RWPE2 (cell line): Measurements from ENCODE around the gene CNOT6L.

Source experiments
- ATAC-seq: fragments of 200-7000 bp; cut with Tn5 transposase; 3 replicates; pipeline ENCODE4 v1.9.1; 2021; ENCODE audit warnings: low read depth
- DNase-seq: peaks from one replicate; pipeline ENCODE4 v3.0.0-alpha.2; 2020; ENCODE audit warnings: low spot score
- H3K27ac ChIP-seq: fragments of 450-650 bp; 2 replicates; pipeline ENCODE4 v1.5.1; 2017; ENCODE audit warnings: mild to moderate bottlenecking; ENCODE audit not compliant: poor library complexity, severe bottlenecking
- H3K27me3 ChIP-seq: fragments of 250-450 bp; sonication (Bioruptor Pico); 2 replicates; pipeline ENCODE4 v1.5.1; 2021; ENCODE audit warnings: mild to moderate bottlenecking, moderate library complexity; ENCODE audit not compliant: insufficient read depth, poor library complexity, severe bottlenecking
- H3K36me3 ChIP-seq: fragments of 250-450 bp; sonication (Bioruptor Pico); 2 replicates; pipeline ENCODE4 v1.5.1; 2020; ENCODE audit warnings: low read depth, mild to moderate bottlenecking, moderate library complexity
- H3K4me1 ChIP-seq: fragments of 250-450 bp; sonication (Bioruptor Pico); 2 replicates; pipeline ENCODE4 v1.5.1; 2021; ENCODE audit warnings: mild to moderate bottlenecking, moderate library complexity; ENCODE audit not compliant: insufficient read depth, poor library complexity, severe bottlenecking
- H3K4me3 ChIP-seq: fragments of 250-450 bp; sonication (Bioruptor Pico); 2 replicates; pipeline ENCODE4 v1.5.1; 2021; ENCODE audit warnings: mild to moderate bottlenecking, moderate library complexity; ENCODE audit not compliant: severe bottlenecking
- H3K9me3 ChIP-seq: fragments of 250-450 bp; sonication (Bioruptor Pico); 2 replicates; pipeline ENCODE4 v1.5.1; 2021; ENCODE audit warnings: mild to moderate bottlenecking, moderate library complexity; ENCODE audit not compliant: severe bottlenecking
- CTCF ChIP-seq: fragments of 450-650 bp; IDR thresholded peaks from one replicate; pipeline ENCODE4 v1.5.1; 2017; ENCODE audit warnings: mild to moderate bottlenecking, moderate library complexity; ENCODE audit not compliant: poor library complexity, severe bottlenecking

CNOT6L gene

GRCh38 chr4:77804471-77804870 is 14.7 kb downstream of the CNOT6L start:
- Histone ChIP-seq H3K9me3 (no peaks in the 10 kb centered on the region), H3K4me3 (no peak overlapping the region), H3K36me3 (no peaks in the 10 kb centered on the region), H3K27ac (no peak overlapping the region), H3K4me1 (no peaks in the 10 kb centered on the region), H3K27me3 (no peaks in the 10 kb centered on the region)
- ATAC-seq (no peak), DNase-seq (no peak)
- TF ChIP-seq CTCF, result no peak

GRCh38 chr4:77802402-77802801 is 16.8 kb downstream of the CNOT6L start:
- ATAC-seq (no peak), DNase-seq (no peak)
- TF ChIP-seq CTCF, result no peak
- Histone ChIP-seq H3K4me3 (no peak overlapping the region), H3K36me3 (no peaks in the 10 kb centered on the region), H3K9me3 (no peaks in the 10 kb centered on the region), H3K4me1 (peaks cover 3% of the 10 kb centered on the region), H3K27ac (no peak overlapping the region), H3K27me3 (no peaks in the 10 kb centered on the region)

GRCh38 chr4:77801260-77801608 is 17.9 kb downstream of the CNOT6L start:
- Histone ChIP-seq H3K36me3 (no peaks in the 10 kb centered on the region), H3K9me3 (no peaks in the 10 kb centered on the region), H3K27ac (no peak overlapping the region), H3K4me1 (peaks cover 4% of the 10 kb centered on the region), H3K4me3 (no peak overlapping the region), H3K27me3 (no peaks in the 10 kb centered on the region)
- no peak for DNase-seq
- no peak for TF ChIP-seq CTCF
- ATAC-seq, result no peak

- DNase-seq (no peak), ATAC-seq (no peak)
- peaks cover 4% of the 10 kb centered on the region for H3K4me1 ChIP-seq
- H3K9me3 ChIP-seq, result no peaks in the 10 kb centered on the region
- H3K4me3 ChIP-seq, result no peak overlapping the region
- no peaks in the 10 kb centered on the region for H3K27me3 ChIP-seq
- H3K27ac ChIP-seq, result no peak overlapping the region
- no peak for TF ChIP-seq CTCF
- H3K36me3 ChIP-seq, result no peaks in the 10 kb centered on the region
These were observed 18.5 kb downstream of the CNOT6L start for GRCh38 chr4:77800483-77801259.

- no peak overlapping the region for H3K27ac ChIP-seq
- no peaks in the 10 kb centered on the region for H3K9me3 ChIP-seq
- H3K36me3 ChIP-seq, result no peaks in the 10 kb centered on the region
- TF ChIP-seq CTCF, result no peak
- peaks cover 4% of the 10 kb centered on the region for H3K4me1 ChIP-seq
- H3K27me3 ChIP-seq, result no peaks in the 10 kb centered on the region
- no peak overlapping the region for H3K4me3 ChIP-seq
- ATAC-seq (no peak), DNase-seq (no peak)
These were observed 19.1 kb downstream of the CNOT6L start for GRCh38 chr4:77800077-77800476.
